Measurements from ENCODE around the gene LACTBL1.
"Not testable (repeated sequence)": the region's sequence is repeated elsewhere in the genome, so short reads cannot be mapped to it uniquely, and the experiment has no call there.

The LACTBL1 gene

GRCh38 chr1:23002218-23002617 lies 29.6 kb upstream of the LACTBL1 start:
- not testable (repeated sequence) for H3K4me3 ChIP-seq (ENCODE audit: low read length); H3K9me3 ChIP-seq (ENCODE audit: low read length); H3K4me1 ChIP-seq (ENCODE audit: insufficient read depth, low read length); H2AFZ ChIP-seq (ENCODE audit: low read depth, low read length); H3K36me3 ChIP-seq (ENCODE audit: insufficient read depth, low read length); H3K27me3 ChIP-seq (ENCODE audit: insufficient read depth, low read length)

DNA sequence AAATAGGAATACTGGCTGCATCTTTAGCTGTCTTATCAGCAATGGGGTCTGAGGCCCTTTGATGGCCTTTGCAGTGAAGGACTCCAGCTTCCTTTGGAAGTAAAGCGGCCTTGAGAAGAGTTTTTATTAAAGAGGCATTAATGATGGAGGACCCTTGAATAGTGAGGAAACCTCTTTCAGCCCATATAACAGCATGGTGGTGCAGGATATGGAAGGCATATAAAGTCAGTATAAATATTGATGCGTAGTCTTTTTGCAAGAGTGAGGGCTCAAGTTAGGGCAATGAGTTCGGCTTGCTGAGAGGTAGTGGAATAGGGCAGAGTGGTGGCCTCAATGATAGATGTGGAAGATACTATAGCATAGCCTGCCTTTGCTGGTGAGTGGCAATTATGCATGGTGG lies 27.5 kb upstream of the LACTBL1 start:
- H3K4me1 ChIP-seq (ENCODE audit: insufficient read depth, low read length); H3K9me3 ChIP-seq (ENCODE audit: low read length); H3K4me3 ChIP-seq (ENCODE audit: low read length); H2AFZ ChIP-seq (ENCODE audit: low read depth, low read length); H3K36me3 ChIP-seq (ENCODE audit: insufficient read depth, low read length); H3K27me3 ChIP-seq (ENCODE audit: insufficient read depth, low read length): not testable (repeated sequence)

DNA sequence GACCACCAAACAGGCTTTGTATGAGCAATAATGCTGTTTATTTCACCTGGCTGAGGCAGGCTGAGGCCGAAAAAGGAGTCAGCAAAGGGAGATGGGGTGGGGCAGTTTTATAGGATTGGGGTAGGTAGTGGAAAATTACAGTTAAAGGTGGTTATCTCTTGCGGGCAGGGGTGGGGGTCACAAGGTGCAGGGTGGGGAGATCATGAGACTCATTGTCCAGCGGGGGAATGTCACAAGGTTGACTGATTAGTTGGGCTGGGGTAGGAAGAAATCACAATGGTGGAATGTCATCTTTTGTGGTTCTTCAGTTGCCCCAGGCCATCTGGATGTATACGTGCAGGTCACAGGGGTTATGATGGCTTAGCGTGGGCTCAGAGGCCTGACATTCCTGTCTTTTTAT lies 24.9 kb upstream of the LACTBL1 start:
- H3K4me1 ChIP-seq (ENCODE audit: insufficient read depth, low read length), result not testable (repeated sequence)

DNA sequence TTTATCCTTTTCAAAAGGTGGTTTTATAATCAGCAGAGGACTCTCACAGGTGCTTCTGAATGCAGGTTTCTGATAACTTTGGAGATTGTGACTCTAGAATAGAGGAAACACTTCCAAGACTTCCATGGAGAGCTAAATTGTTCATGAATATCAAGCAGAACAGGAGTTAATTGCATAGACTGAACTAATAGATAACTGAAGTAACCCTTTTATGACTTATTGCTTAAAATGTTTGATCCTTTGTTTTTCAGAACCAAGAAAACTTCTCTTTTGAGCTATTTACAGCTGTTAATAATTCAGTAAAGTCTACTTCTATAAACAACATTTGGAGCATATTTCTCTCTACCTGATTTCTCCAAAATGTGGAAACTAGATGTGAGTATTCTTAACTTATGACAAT lies 23.1 kb upstream of the LACTBL1 start:
- H3K4me1 ChIP-seq (ENCODE audit: insufficient read depth, low read length), result no peaks in the 10 kb centered on the region
- H2AFZ ChIP-seq (ENCODE audit: low read depth, low read length), result no peak overlapping the region
- H3K27me3 ChIP-seq (ENCODE audit: insufficient read depth, low read length), result no peaks in the 10 kb centered on the region
- H3K36me3 ChIP-seq (ENCODE audit: insufficient read depth, low read length), result no peaks in the 10 kb centered on the region
- H3K9me3 ChIP-seq (ENCODE audit: low read length), result peaks cover 4% of the 10 kb centered on the region
- H3K4me3 ChIP-seq (ENCODE audit: low read length), result no peak overlapping the region

More for the DNA sequence above, 24.9 kb upstream of the LACTBL1 start:
- not testable (repeated sequence) for H2AFZ ChIP-seq (ENCODE audit: low read depth, low read length); H3K9me3 ChIP-seq (ENCODE audit: low read length); H3K27me3 ChIP-seq (ENCODE audit: insufficient read depth, low read length); H3K36me3 ChIP-seq (ENCODE audit: insufficient read depth, low read length); H3K4me3 ChIP-seq (ENCODE audit: low read length)

DNA sequence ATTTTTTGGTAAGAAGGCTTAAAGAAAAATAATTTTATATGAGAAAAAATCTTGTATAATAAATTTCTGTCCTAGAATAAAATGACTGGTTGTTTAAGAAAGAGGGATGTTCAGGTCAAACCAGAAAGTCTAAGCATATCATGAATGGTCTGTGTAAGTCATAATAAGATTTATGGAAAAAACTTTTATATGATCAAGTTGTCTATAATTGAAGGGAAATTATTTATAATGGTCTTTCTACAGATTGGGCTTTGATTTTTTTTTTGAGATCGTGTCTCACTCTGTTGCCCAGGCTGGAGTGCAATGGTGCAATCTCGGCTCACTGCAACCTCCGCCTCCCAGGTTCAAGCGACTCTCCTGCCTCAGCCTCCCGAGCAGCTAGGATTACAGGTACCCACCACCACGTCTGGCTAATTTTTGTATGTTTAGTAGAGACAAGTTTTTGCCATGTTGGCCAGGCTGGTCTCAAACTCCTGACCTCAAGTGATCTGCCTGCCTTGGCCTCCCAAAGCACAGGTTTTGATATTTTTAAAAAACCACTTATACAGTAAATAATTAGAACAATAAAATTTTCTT lies 20.6 kb upstream of the LACTBL1 start:
- not testable (repeated sequence) for H2AFZ ChIP-seq (ENCODE audit: low read depth, low read length); H3K4me3 ChIP-seq (ENCODE audit: low read length); H3K9me3 ChIP-seq (ENCODE audit: low read length); H3K27me3 ChIP-seq (ENCODE audit: insufficient read depth, low read length); H3K4me1 ChIP-seq (ENCODE audit: insufficient read depth, low read length); H3K36me3 ChIP-seq (ENCODE audit: insufficient read depth, low read length)

GRCh38 chr1:22992384-22992783 lies 19.7 kb upstream of the LACTBL1 start:
- not testable (repeated sequence) for H2AFZ ChIP-seq (ENCODE audit: low read depth, low read length); H3K36me3 ChIP-seq (ENCODE audit: insufficient read depth, low read length); H3K27me3 ChIP-seq (ENCODE audit: insufficient read depth, low read length); H3K4me3 ChIP-seq (ENCODE audit: low read length); H3K4me1 ChIP-seq (ENCODE audit: insufficient read depth, low read length); H3K9me3 ChIP-seq (ENCODE audit: low read length)

DNA sequence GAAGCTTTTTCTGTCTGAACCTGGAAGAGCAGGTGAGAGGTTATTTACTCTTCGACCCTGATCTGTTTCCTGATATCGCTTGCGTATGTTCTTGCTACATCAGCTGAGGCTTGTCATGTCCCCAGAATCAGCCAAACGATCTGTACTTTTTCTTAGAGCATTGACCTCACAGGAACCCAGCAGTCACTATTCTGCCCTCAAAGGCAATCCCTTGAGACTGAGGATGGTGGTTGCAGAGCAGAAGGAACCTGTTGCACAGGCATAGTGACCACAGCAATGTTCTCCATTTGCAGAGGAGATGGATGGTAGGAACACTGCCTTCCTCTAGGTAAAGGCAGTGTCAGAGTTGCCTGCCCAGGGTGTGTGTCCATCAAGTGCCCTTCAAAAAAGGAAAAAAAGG lies 11.3 kb upstream of the LACTBL1 start:
- Histone ChIP-seq H2AFZ (ENCODE audit: low read depth, low read length) (no peak overlapping the region), H3K4me3 (ENCODE audit: low read length) (no peak overlapping the region), H3K36me3 (ENCODE audit: insufficient read depth, low read length) (no peaks in the 10 kb centered on the region), H3K4me1 (ENCODE audit: insufficient read depth, low read length) (no peaks in the 10 kb centered on the region), H3K27me3 (ENCODE audit: insufficient read depth, low read length) (peaks cover 9% of the 10 kb centered on the region), H3K9me3 (ENCODE audit: low read length) (no peaks in the 10 kb centered on the region)

DNA sequence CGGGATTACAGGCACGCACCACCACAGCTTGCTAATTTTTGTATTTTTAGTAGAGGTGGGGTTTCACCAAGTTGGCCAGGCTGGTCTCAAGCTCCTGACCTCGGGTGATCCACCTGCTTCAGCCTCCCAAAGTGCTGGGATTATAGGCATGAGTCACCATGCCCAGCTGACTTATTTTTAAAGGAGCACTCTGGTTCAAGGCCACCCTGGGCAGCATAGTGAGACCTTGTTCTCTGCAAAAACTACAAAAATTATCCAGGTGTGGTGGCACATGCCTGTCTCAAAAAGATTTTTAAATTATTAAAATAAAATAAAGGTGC lies 7.8 kb upstream of the LACTBL1 start:
- not testable (repeated sequence) for H3K27me3 ChIP-seq (ENCODE audit: insufficient read depth, low read length); H3K9me3 ChIP-seq (ENCODE audit: low read length); H3K4me3 ChIP-seq (ENCODE audit: low read length); H3K36me3 ChIP-seq (ENCODE audit: insufficient read depth, low read length); H2AFZ ChIP-seq (ENCODE audit: low read depth, low read length); H3K4me1 ChIP-seq (ENCODE audit: insufficient read depth, low read length)

- no peaks in the 10 kb centered on the region for H3K36me3 ChIP-seq (ENCODE audit: insufficient read depth, low read length)
- no peaks in the 10 kb centered on the region for H3K9me3 ChIP-seq (ENCODE audit: low read length)
- H3K4me3 ChIP-seq (ENCODE audit: low read length), result no peak overlapping the region
- H3K27me3 ChIP-seq (ENCODE audit: insufficient read depth, low read length), result peaks cover 9% of the 10 kb centered on the region
- no peak overlapping the region for H2AFZ ChIP-seq (ENCODE audit: low read depth, low read length)
- peaks cover 7% of the 10 kb centered on the region for H3K4me1 ChIP-seq (ENCODE audit: insufficient read depth, low read length)
These were observed 5.6 kb upstream of the LACTBL1 start for GRCh38 chr1:22978299-22978698.

DNA sequence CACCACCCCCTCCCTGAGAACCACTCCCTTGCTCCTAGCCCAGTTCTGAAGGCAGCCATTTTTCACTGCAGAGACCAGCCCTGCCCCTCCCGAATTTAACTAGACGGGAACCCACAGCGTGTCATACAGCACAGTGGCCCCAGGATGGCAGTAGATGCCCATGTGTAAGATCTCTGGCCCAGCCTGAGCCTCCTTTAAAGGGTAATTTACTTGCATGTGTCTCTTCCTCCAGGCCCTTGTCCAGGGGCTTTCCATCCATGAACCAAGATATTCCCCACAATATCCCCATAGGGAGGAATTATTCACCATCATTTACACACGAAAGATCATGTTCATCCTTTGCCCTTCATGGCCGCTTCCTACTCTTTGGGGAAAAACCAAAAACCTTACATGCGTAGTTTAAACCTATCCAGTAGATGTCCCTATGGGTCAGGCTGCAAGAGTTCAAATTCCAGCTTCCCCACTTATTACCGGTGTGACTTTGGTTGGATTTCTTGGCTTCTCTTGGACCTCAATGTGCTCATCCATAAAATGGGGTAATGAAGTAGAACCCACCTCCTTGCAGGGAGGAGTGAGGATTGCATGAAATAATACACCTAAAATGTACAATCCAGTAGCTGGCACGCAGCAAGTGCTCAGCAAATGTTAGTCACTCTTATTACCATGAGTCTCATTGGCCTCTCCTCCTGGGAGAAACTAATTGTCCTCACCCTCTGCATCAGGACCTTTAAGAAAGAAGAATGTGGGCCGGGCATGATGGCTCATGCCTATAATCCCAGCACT lies 4.0 kb upstream of the LACTBL1 start:
- Histone ChIP-seq H3K4me1 (ENCODE audit: insufficient read depth, low read length) (peaks cover 7% of the 10 kb centered on the region), H3K36me3 (ENCODE audit: insufficient read depth, low read length) (no peaks in the 10 kb centered on the region), H3K27me3 (ENCODE audit: insufficient read depth, low read length) (peaks cover 1% of the 10 kb centered on the region), H2AFZ (ENCODE audit: low read depth, low read length) (peak overlapping the region; percentile 35), H3K9me3 (ENCODE audit: low read length) (no peaks in the 10 kb centered on the region), H3K4me3 (ENCODE audit: low read length) (no peak overlapping the region)

- no peaks in the 10 kb centered on the region for H3K27me3 ChIP-seq (ENCODE audit: insufficient read depth, low read length)
- H3K4me1 ChIP-seq (ENCODE audit: insufficient read depth, low read length), result peaks cover 11% of the 10 kb centered on the region
- no peaks in the 10 kb centered on the region for H3K9me3 ChIP-seq (ENCODE audit: low read length)
- H3K4me3 ChIP-seq (ENCODE audit: low read length), result no peak overlapping the region
- no peaks in the 10 kb centered on the region for H3K36me3 ChIP-seq (ENCODE audit: insufficient read depth, low read length)
- H2AFZ ChIP-seq (ENCODE audit: low read depth, low read length), result peak overlapping the region; percentile 35
These were observed 3.4 kb upstream of the LACTBL1 start for GRCh38 chr1:22976127-22976460.

DNA sequence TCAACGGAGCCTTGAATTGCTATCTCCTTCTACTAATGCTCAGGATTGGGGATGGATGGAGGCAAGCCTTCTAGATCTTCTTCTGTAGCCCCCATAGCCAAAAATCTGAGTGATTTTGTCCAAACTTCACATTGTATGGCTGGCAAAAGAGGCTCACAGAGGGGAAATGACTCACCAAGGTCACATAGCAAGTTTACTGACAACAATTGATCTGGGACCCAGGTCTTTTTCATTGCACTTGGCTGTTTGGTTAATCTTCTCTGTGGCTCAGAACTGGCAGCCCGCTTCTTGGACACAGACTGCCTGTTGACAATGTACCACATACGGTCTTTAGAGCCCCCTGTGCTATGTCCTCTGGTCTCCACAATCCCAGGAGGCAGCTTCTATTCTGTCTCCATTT lies 3.0 kb upstream of the LACTBL1 start:
- no peak overlapping the region for H2AFZ ChIP-seq (ENCODE audit: low read depth, low read length)
- H3K4me1 ChIP-seq (ENCODE audit: insufficient read depth, low read length), result peaks cover 11% of the 10 kb centered on the region
- H3K36me3 ChIP-seq (ENCODE audit: insufficient read depth, low read length), result no peaks in the 10 kb centered on the region
- no peaks in the 10 kb centered on the region for H3K27me3 ChIP-seq (ENCODE audit: insufficient read depth, low read length)
- H3K9me3 ChIP-seq (ENCODE audit: low read length), result no peaks in the 10 kb centered on the region
- no peak overlapping the region for H3K4me3 ChIP-seq (ENCODE audit: low read length)

DNA sequence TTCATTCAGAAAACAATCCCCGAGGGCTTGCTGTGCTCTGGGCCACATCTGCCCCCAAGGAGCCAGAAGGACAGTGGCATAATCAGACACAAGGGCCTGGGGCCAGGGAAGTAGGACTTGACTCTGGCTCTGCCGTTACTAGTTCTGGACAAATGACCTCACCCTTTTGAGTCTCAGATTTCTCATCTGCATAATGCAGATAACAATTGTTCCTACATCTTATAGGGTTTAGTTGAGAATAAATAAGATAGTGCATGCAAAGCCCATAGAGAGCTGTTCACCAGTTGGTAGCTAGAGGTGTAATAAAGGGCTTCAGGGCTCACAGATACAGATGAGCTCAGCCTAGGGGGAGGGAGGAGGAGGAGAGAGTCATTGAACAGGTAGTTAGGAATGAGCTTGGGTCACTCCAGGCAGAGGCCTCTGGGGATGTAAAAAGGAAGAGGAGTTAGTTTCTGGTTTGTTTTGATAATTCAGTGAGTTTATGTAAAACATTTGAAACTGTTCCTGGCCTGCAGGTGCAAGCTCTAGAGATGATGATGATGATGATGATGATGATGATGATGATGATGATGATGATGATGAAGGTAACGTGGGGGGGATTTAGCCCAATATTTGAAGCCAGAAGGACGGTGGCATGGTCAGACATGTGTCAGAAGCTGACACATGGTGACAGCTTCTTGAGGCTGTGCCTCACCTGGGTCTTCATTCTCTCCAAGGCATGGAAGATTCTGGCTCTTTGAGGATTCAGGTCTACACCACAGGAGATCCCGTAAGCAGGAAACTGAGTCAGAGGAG lies 858 bp downstream of the LACTBL1 start:
- Histone ChIP-seq H2AFZ (ENCODE audit: low read depth, low read length) (no peak overlapping the region), H3K4me1 (ENCODE audit: insufficient read depth, low read length) (peaks cover 11% of the 10 kb centered on the region), H3K9me3 (ENCODE audit: low read length) (no peaks in the 10 kb centered on the region), H3K4me3 (ENCODE audit: low read length) (no peak overlapping the region), H3K27me3 (ENCODE audit: insufficient read depth, low read length) (peaks cover 5% of the 10 kb centered on the region), H3K36me3 (ENCODE audit: insufficient read depth, low read length) (no peaks in the 10 kb centered on the region)

All from neuron (in vitro differentiated cells).